Subcutaneous adipose tissue (tissue), 4 donors: ENCODE results near the gene TMTC1. TPM values are rescaled to one million over a fixed set of nuclear protein-coding genes. Genes with fewer than 3 reads are reported as not detected.

ENCODE experiments used
- CTCF ChIP-seq: fragments of 450-650 bp; IDR thresholded peaks from one replicate; pipeline ENCODE4 v1.5.1; 2016; ENCODE audit warnings: low read depth, mild to moderate bottlenecking, control low read depth, antibody characterized with exemption, moderate library complexity
- total RNA-seq, 4 donors: library from RNA; depleted of rRNA; stranded (reverse); fragments of >200 nt; gene quantifications; one replicate each; pipeline ENCODE4 v1.1.0, GENCODE V29; 2016

The TMTC1 gene
- total RNA-seq, 4 donors from 2014 or later, result 45.4 to 153 (median 85.2) TPM

- TF ChIP-seq CTCF, result no peak
Measured at GRCh38 chr12:29671742-29672141, 112.0 kb downstream of the TMTC1 start.

GRCh38 chr12:29667011-29667410, 116.7 kb downstream of the TMTC1 start:
- no peak for TF ChIP-seq CTCF

GRCh38 chr12:29665107-29665506, 118.6 kb downstream of the TMTC1 start:
- TF ChIP-seq CTCF, result no peak

GRCh38 chr12:29662734-29663323, 120.9 kb downstream of the TMTC1 start:
- TF ChIP-seq CTCF, result no peak

GRCh38 chr12:29660847-29661246, 122.9 kb downstream of the TMTC1 start:
- no peak for TF ChIP-seq CTCF

- TF ChIP-seq CTCF, result no peak
Measured at GRCh38 chr12:29656762-29657538, 126.8 kb downstream of the TMTC1 start.

- TF ChIP-seq CTCF, result no peak
Measured at GRCh38 chr12:29655861-29656260, 127.9 kb downstream of the TMTC1 start.
